NCI-H524 (cell line): ENCODE measurements around the gene SERGEF.
A peak's percentile ranks its signal among the peaks of the same experiment; 100 is the strongest.

Source experiments
- DNase-seq, 2 experiments: peaks; one replicate each; lab custom pipeline; 2025; lab: John Stamatoyannopoulos, UW

Gene SERGEF

DNA sequence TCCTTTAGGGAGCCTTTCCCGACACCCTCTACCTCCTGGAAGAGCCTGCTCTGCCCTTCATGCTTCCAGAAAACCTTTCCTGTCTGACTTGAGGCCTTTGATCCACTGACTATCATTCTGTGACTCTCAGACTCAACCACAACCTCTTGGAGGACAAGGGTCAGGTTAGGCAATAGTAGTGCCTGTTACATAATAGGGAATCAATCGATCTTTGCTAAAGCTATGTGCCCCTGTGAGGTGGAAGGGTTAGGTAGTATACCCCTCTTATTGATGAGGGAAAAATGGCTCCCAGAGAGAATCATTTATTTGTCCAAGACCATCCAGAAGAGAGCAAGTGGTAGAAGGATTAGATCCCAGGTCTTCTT lies 262.1 kb downstream of the SERGEF start:
- DNase-seq: no peak

- DNase-seq: no peak
Observed at GRCh38 chr11:17750013-17750800, 262.6 kb downstream of the SERGEF start.

GRCh38 chr11:17748761-17749721 lies 263.8 kb downstream of the SERGEF start:
- DNase-seq: peak in 1 of 2 experiments; percentile 14

- no peak for DNase-seq
Observed at GRCh38 chr11:17748044-17748443, 264.8 kb downstream of the SERGEF start.

- no peak for DNase-seq
Observed at GRCh38 chr11:17747131-17747955, 265.5 kb downstream of the SERGEF start.

- no peak for DNase-seq
Observed at GRCh38 chr11:17746096-17746495, 266.8 kb downstream of the SERGEF start.

DNA sequence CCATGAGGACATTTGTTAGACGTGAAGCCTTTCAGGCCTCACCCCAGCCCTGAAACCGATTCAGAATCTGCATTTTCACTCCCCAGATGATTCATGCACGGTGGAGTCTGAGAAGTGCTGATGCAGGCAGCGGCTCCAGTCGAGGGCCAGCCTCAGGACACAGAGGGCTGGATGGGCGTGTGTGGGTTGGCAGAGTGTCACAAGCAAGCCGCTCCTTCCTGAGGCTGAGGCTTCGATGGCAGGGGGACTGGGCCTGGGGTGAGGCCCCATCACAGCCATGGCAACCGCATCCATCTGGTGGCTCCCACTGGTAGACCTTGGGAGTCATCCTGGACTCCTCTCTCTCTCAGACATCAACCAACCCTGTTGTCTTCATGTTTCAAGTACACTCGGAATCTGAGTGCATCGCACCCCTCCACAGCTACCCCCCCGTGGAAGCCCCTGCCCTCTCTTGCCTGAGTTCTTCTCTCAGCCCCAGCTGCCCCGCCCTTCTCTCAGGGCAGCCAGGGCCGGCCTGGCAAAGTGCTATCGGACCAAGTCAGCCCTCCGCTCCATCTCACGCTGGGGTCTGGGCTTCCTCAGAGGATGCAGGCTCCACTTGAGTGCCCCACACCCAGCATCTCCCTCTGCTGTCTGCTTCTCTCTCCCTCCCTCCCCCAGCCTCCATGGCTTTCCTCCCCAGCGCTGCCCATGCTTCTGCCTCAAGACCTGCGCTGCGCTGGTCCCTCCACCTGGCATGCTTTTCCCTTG lies 267.6 kb downstream of the SERGEF start:
- no peak for DNase-seq

DNA sequence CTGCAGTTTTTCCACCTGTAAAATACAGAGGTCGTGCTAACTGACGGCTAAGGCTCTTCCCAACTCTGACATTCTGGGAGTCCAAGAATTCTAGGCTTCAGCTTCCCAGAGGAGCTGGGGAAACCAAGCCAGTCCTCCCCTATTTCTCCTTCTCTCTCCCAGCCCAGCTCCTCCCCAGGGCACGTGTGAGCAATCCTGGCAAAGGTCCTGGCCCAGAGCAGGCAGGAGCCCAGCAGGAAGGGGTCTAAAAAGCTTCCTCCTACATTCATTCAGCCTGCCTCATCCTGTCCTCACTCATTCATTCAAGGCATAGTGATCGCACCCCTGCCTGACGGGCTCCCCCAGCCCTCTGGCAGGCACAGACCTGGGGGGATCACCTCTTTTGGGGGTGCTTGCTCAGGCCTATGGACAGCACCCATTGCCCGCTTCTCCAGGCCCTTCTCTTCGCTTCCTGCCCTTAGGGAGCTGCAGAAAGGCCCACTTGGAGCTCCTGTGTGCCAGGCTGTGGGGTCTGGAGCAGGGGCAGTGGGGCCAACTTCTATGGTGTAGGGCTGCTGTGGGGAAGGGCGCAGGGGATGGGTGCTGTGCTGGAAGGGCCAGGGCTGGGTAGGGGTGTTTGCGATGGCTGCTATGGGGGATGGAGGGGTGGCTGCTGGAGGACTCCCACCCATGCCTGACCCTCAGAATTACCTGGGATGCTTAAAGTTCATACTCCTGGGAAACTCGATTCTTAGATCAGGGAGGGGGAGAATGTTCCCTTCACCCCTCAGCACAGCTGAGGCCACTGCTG lies 268.5 kb downstream of the SERGEF start:
- DNase-seq: no peak

GRCh38 chr11:17743808-17744119 lies 269.1 kb downstream of the SERGEF start:
- DNase-seq: no peak

- DNase-seq: no peak
Observed at GRCh38 chr11:17743026-17743807, 269.6 kb downstream of the SERGEF start.

- DNase-seq: no peak
Observed at GRCh38 chr11:17742019-17742418, 270.8 kb downstream of the SERGEF start.

GRCh38 chr11:17741487-17741886 lies 271.4 kb downstream of the SERGEF start:
- DNase-seq: no peak

GRCh38 chr11:17740649-17741235 lies 272.1 kb downstream of the SERGEF start:
- peak in 1 of 2 experiments; percentile 28 for DNase-seq

GRCh38 chr11:17739945-17740338 lies 272.9 kb downstream of the SERGEF start:
- DNase-seq: no peak

GRCh38 chr11:17738151-17738973 lies 274.5 kb downstream of the SERGEF start:
- no peak for DNase-seq
